Neutrophil (primary cell): ENCODE data around the gene CYP21A2.
"Not testable (repeated sequence)": the region's sequence is repeated elsewhere in the genome, so short reads cannot be mapped to it uniquely, and the experiment has no call there.

Source experiments
- H3K27ac ChIP-seq: fragments of 200-600 bp; sonication (generic); 2 replicates; pipeline ENCODE4 v1.5.1; 2016; ENCODE audit warnings: mild to moderate bottlenecking, moderate library complexity
- H3K27me3 ChIP-seq: fragments of 200-600 bp; sonication (generic); 2 replicates; pipeline ENCODE4 v1.6.0; 2016; ENCODE audit warnings: mild to moderate bottlenecking
- H3K36me3 ChIP-seq: fragments of 200-600 bp; sonication (generic); 2 replicates; pipeline ENCODE4 v1.5.1; 2017
- H3K4me1 ChIP-seq, 2 experiments: fragments of 200-600 bp in 1 of 2; sonication (generic) in 1 of 2; 1 replicate in 1 of 2; 2 replicates in 1 of 2; pipeline versions ENCODE4 v1.5.1 to v1.6.1; 2013 to 2016; ENCODE audit warnings: low read depth in 1 of 2, low read length in 1 of 2, mild to moderate bottlenecking in 1 of 2, moderate library complexity in 1 of 2; ENCODE audit not compliant: control insufficient read depth in 1 of 2, insufficient read depth in 1 of 2
- H3K4me3 ChIP-seq, 2 experiments: fragments of 200-600 bp in 1 of 2; sonication (generic) in 1 of 2; 1 replicate in 1 of 2; 2 replicates in 1 of 2; pipeline ENCODE4 v1.5.1; 2013 to 2016; ENCODE audit warnings: low read depth in 1 of 2, low read length in 1 of 2, mild to moderate bottlenecking in 1 of 2, moderate library complexity in 1 of 2
- H3K9me3 ChIP-seq: fragments of 200-600 bp; sonication (generic); 2 replicates; pipeline ENCODE4 v1.5.1; 2016

CYP21A2 gene

DNA sequence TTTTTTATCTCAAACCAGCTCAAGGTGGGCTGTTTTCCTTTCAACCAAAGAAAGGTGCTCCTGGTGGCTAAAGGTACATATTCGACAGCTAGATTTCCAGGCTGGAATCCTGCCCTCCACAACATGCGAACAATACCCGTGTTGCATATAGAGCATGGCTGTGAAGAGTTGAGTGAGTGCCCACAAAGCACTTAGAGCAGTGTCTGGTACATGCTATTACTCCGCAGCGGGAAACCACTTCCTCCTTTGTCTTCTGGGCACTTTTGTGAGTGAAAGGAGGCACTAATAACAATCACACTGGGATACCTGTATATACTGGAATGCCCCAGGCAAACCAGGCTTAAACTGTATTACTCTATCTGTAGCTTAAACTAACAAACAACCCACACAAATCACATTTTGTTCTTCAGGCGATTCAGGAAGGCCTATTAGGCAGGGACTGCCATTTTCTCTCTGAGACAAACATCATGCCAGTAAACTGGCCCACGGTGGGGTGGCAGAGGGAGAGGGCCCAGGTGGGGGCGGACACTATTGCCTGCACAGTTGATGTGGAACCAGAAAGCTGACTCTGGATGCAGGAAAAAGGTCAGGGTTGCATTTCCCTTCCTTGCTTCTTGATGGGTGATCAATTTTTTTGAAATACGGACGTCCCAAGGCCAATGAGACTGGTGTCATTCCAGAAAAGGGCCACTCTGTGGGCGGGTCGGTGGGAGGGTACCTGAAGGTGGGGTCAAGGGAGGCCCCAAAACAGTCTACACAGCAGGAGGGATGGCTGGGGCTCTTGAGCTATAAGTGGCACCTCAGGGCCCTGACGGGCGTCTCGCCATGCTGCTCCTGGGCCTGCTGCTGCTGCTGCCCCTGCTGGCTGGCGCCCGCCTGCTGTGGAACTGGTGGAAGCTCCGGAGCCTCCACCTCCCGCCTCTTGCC is at the start of gene CYP21A2:
CYP21A2 (plus strand) TSS at position 818 of the 927 bp plus-strand sequence; CDS start at position 826, 8 bp downstream.
- not testable (repeated sequence) for H3K4me3 ChIP-seq, H3K27ac ChIP-seq, H3K27me3 ChIP-seq, H3K36me3 ChIP-seq, H3K4me1 ChIP-seq, H3K9me3 ChIP-seq

DNA sequence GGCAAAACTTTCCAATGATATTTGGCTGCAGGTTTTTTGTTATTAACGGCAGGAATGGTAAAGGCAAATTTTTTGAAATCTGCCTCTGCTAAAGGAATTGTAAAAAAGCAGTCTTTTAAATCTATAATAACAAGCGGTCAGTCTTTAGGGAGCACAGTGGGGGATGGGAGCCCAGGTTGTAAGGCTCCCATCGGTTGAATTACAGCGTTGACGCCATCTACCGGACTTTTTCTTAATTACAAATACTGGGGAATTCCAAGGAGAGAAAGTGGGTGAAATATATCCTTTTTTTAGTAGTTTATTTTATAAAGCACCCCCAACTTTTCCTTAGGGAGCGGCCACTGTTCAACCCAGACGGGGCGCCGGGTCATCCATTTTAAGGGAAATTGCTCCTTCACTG is 48.9 kb upstream of the CYP21A2 start:
- H3K27ac ChIP-seq, H3K27me3 ChIP-seq, H3K9me3 ChIP-seq, H3K4me3 ChIP-seq, H3K36me3 ChIP-seq, H3K4me1 ChIP-seq: not testable (repeated sequence)

DNA sequence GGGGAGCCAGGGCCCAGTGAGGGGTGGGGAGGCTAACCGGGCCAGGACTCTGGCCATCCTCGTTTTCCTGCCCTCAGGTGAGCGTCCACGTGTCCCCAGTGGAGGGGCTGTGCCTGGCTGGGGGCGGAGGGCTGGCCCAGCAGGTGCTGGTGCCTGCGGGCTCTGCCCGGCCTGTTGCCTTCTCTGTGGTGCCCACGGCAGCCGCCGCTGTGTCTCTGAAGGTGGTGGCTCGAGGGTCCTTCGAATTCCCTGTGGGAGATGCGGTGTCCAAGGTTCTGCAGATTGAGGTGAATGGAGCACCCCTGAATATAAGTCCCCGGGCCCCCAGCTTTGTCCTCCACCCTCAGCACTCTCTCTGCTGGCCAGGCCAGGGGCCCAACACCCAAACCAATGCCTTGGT is 43.8 kb upstream of the CYP21A2 start:
- not testable (repeated sequence) for H3K9me3 ChIP-seq, H3K27ac ChIP-seq, H3K36me3 ChIP-seq, H3K4me1 ChIP-seq, H3K27me3 ChIP-seq, H3K4me3 ChIP-seq

DNA sequence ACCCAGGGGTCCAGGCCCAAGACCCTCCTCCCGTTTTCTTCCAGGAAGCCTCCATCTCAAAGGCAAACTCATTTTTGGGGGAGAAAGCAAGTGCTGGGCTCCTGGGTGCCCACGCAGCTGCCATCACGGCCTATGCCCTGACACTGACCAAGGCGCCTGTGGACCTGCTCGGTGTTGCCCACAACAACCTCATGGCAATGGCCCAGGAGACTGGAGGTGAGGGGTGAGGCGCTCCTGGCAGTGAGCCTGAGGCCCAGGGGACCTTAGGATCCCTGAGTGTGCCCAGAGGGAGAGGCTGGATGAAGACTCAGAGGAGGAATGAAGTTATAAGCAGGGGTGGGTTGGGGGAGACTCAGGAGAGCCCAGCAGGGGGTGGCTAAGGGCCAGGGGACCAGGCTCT is 41.8 kb upstream of the CYP21A2 start:
- H3K36me3 ChIP-seq, H3K4me1 ChIP-seq, H3K4me3 ChIP-seq, H3K27me3 ChIP-seq, H3K27ac ChIP-seq, H3K9me3 ChIP-seq: not testable (repeated sequence)

DNA sequence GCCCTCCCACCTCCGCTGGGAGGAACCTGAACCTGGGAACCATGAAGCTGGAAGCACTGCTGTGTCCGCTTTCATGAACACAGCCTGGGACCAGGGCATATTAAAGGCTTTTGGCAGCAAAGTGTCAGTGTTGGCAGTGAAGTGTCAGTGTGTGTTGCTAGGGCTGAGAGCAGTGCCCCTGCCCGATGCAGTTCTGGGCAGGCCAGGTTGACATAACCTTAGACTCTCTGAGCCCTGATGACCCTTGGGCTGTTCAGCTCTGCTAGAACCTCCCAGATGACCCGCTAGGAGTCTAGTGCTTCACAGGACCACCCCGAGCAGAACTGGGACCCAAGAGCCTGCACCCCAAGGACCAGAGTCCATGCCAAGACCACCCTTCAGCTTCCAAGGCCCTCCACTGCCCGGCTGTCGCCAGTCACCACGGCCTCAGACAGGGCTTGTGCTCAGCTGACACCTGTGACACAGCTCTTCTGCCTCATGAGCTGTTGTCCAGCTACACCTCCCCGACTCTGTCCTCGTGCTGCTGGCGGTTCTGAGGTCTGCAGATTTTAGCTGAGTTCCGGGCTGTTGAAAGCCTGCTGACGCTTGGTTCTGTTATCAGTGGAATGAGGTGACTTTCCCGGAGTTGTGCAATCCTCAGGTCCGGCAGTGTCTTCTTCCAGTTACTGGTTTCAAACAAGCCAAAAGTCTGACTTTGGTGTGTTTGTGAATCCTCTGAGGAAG is 35.5 kb upstream of the CYP21A2 start:
- H3K4me3 ChIP-seq, H3K9me3 ChIP-seq, H3K27me3 ChIP-seq, H3K27ac ChIP-seq, H3K4me1 ChIP-seq, H3K36me3 ChIP-seq: not testable (repeated sequence)

DNA sequence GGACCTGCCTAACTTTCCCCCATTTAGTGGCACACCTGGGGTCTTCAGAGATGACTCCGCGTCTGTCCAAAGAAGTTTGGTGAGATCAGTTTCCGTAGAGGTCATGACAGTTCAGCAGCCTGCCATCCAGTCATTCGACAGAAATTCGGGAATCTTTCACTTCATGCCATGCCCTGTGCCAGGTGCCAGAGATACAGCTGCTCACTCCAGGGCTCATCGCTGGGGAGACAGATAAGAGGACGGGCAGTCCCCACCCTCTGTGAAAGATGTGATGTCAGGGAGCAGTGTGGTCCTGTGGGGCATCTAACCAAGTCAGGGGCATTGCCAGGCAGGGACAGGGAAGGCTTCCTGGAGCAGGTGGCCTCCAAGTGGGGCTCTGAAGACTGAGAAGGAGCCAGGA is 34.9 kb upstream of the CYP21A2 start:
- not testable (repeated sequence) for H3K9me3 ChIP-seq, H3K27me3 ChIP-seq, H3K36me3 ChIP-seq, H3K27ac ChIP-seq, H3K4me1 ChIP-seq, H3K4me3 ChIP-seq

DNA sequence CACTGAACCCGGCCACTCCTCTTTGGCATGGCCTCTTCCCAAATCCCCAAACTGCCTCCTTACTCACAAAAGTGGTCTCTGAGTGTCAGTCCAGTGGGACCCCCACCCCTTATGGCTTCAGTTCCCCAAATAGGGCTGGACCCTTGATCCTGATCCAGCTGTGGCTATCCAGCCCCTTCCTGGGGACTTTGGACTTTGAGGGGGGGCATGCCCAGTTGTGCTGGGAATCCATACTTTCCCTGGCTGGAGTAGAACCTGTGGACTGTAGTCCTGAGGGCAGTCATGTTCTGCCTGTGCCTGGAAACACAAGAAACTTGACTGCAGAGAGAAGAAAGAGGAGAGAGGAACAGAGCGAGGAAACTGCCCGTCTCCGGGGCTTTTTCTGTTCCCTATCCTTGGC is 33.8 kb upstream of the CYP21A2 start:
- not testable (repeated sequence) for H3K36me3 ChIP-seq, H3K27me3 ChIP-seq, H3K9me3 ChIP-seq, H3K27ac ChIP-seq, H3K4me1 ChIP-seq, H3K4me3 ChIP-seq

DNA sequence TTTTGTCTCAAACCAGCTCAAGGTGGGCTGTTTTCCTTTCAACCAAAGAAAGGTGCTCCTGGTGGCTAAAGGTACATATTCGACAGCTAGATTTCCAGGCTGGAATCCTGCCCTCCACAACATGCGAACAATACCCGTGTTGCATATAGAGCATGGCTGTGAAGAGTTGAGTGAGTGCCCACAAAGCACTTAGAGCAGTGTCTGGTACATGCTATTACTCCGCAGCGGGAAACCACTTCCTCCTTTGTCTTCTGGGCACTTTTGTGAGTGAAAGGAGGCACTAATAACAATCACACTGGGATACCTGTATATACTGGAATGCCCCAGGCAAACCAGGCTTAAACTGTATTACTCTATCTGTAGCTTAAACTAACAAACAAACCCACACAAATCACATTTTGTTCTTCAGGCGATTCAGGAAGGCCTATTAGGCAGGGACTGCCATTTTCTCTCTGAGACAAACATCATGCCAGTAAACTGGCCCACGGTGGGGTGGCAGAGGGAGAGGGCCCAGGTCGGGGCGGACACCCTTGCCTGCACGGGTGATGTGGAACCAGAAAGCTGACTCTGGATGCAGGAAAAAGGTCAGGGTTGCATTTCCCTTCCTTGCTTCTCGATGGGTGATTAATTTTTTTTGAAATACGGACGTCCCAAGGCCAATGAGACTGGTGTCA is 33.2 kb upstream of the CYP21A2 start:
- H3K9me3 ChIP-seq, H3K36me3 ChIP-seq, H3K27ac ChIP-seq, H3K4me3 ChIP-seq, H3K4me1 ChIP-seq, H3K27me3 ChIP-seq: not testable (repeated sequence)

DNA sequence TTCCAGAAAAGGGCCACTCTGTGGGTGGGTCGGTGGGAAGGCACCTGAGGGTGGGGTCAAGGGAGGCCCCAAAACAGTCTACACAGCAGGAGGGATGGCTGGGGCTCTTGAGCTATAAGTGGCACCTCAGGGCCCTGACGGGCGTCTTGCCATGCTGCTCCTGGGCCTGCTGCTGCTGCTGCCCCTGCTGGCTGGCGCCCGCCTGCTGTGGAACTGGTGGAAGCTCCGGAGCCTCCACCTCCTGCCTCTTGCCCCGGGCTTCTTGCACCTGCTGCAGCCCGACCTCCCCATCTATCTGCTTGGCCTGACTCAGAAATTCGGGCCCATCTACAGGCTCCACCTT is 32.7 kb upstream of the CYP21A2 start:
- H3K9me3 ChIP-seq, H3K27ac ChIP-seq, H3K4me3 ChIP-seq, H3K4me1 ChIP-seq, H3K36me3 ChIP-seq, H3K27me3 ChIP-seq: not testable (repeated sequence)

DNA sequence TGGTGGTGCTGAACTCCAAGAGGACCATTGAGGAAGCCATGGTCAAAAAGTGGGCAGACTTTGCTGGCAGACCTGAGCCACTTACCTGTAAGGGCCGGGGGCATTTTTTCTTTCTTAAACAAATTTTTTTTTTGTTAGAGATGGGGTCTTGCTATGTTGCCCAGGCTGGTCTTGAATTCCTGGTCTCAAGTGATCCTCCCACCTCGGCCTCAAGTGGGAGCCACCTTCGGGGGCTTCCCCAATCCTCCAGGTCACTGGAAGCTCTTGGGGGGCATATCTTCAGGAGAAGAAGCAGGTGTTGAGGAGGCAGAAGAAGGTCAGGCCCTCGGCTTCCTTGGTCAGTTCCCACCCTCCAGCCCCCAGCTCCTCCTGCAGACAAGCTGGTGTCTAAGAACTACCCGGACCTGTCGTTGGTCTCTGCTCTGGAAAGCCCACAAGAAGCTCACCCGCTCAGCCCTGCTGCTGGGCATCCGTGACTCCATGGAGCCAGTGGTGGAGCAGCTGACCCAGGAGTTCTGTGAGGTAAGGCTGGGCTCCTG is 32.2 kb upstream of the CYP21A2 start:
- not testable (repeated sequence) for H3K4me1 ChIP-seq, H3K4me3 ChIP-seq, H3K27me3 ChIP-seq, H3K36me3 ChIP-seq, H3K9me3 ChIP-seq, H3K27ac ChIP-seq

DNA sequence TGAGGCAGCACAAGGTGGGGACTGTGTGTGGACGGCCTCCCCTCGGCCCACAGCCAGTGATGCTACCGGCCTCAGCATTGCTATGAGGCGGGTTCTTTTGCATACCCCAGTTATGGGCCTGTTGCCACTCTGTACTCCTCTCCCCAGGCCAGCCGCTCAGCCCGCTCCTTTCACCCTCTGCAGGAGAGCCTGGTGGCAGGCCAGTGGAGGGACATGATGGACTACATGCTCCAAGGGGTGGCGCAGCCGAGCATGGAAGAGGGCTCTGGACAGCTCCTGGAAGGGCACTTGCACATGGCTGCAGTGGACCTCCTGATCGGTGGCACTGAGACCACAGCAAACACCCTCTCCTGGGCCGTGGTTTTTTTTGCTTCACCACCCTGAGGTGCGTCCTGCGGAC is 31.1 kb upstream of the CYP21A2 start:
- H3K9me3 ChIP-seq, H3K4me3 ChIP-seq, H3K27me3 ChIP-seq, H3K4me1 ChIP-seq, H3K36me3 ChIP-seq, H3K27ac ChIP-seq: not testable (repeated sequence)

DNA sequence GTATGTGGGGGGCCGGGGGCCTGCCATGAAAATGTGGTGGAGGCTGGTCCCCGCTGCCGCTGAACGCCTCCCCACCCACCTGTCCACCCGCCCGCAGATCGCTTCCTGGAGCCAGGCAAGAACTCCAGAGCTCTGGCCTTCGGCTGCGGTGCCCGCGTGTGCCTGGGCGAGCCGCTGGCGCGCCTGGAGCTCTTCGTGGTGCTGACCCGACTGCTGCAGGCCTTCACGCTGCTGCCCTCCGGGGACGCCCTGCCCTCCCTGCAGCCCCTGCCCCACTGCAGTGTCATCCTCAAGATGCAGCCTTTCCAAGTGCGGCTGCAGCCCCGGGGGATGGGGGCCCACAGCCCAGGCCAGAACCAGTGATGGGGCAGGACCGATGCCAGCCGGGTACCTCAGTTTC is 30.2 kb upstream of the CYP21A2 start:
- not testable (repeated sequence) for H3K4me1 ChIP-seq, H3K27ac ChIP-seq, H3K27me3 ChIP-seq, H3K9me3 ChIP-seq, H3K4me3 ChIP-seq, H3K36me3 ChIP-seq

DNA sequence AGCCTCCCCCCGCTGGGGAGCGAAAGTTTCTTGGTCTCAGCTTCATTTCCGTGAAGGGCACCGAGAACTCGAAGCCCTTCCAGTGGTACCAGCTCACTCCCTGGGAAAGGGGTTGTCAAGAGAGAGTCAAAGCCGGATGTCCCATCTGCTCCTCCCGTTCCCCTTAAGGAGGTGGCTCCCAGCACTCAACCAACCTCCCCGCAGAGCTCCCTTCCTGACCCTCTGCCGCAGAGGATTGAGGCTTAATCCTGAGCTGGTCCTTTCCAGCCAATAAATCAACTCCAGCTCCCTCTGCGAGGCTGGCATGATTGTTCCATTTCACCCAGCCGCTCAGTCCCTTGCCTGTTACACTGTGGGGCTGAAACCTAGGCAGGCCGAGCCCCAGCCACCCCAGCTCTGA is 29.6 kb upstream of the CYP21A2 start:
- not testable (repeated sequence) for H3K27ac ChIP-seq, H3K4me3 ChIP-seq, H3K27me3 ChIP-seq, H3K4me1 ChIP-seq, H3K9me3 ChIP-seq, H3K36me3 ChIP-seq
